NT2/D1 (cell line): ENCODE results near the gene FOXP4.

ENCODE experiments used
- SUZ12 ChIP-seq: IDR thresholded peaks from 2 replicates; pipeline ENCODE4 v1.6.1; 2011; ENCODE audit not compliant: insufficient read length, insufficient read depth; ENCODE audit errors: extremely low read depth
- YY1 ChIP-seq: IDR thresholded peaks from 2 replicates; pipeline ENCODE4 v1.6.1; 2011; ENCODE audit not compliant: insufficient read length, insufficient read depth
- ZNF274 ChIP-seq: IDR thresholded peaks from 2 replicates; pipeline ENCODE4 v1.6.1; 2011; ENCODE audit warnings: mild to moderate bottlenecking, low read depth, low read length

GRCh38 chr6:41571021-41571780, 25.0 kb downstream of the FOXP4 start:
- TF ChIP-seq SUZ12 (no peak), YY1 (no peak), ZNF274 (no peak)
